PC-3 (cell line): ENCODE results near the gene ATN1. TPM values are rescaled to one million over a fixed set of nuclear protein-coding genes. Genes with fewer than 3 reads are reported as not detected.

Experiments used
- ATAC-seq: fragments of 200-7000 bp; cut with Tn5 transposase; 2 replicates; pipeline ENCODE4 v1.9.1; 2020; ENCODE audit warnings: mild to moderate bottlenecking, moderate library complexity
- BruUV-seq: library from RNA; stranded (reverse); fragments of 400-500 nt; replicated peaks from 2 replicates; lab custom pipeline; 2021; lab: Mats Ljungman, UMichigan
- CTCF ChIA-PET: fragments of 300-600 bp; sonication (Branson Sonifier 250); formaldehyde crosslinking; loops from one replicate; lab custom pipeline; 2022; ENCODE audit warnings: antibody characterized with exemption; lab: Charles Lee
- POLR2A ChIA-PET: fragments of 300-600 bp; sonication (Branson Sonifier 250); formaldehyde crosslinking; loops from one replicate; lab custom pipeline; 2022; ENCODE audit warnings: antibody characterized with exemption; ENCODE audit not compliant: unreplicated experiment; lab: Charles Lee
- DNase-seq: peaks from one replicate; pipeline ENCODE4 v3.0.0-alpha.2; 2015
- H2AFZ ChIP-seq: fragments of 300-600 bp; sonication (generic); 2 replicates; pipeline ENCODE4 v1.6.0; 2016; ENCODE audit warnings: antibody characterized with exemption, low read length
- H3F3A ChIP-seq: fragments of 300-600 bp; sonication (generic); one replicate; pipeline ENCODE4 v1.6.0; 2017; ENCODE audit warnings: antibody characterized with exemption, low read length, control low read depth, mild to moderate bottlenecking; ENCODE audit not compliant: unreplicated experiment
- H3K27ac ChIP-seq: fragments of 300-600 bp; sonication (generic); 2 replicates; pipeline ENCODE4 v1.5.1; 2016; ENCODE audit warnings: mild to moderate bottlenecking, low read length
- H3K27me3 ChIP-seq: fragments of 300-600 bp; sonication (generic); 2 replicates; pipeline ENCODE4 v1.6.1; 2016; ENCODE audit warnings: low read length, mixed read lengths
- H3K36me3 ChIP-seq: fragments of 300-600 bp; sonication (generic); 2 replicates; pipeline ENCODE4 v1.6.1; 2016; ENCODE audit warnings: low read depth, mixed run types, low read length, mixed read lengths
- H3K4me1 ChIP-seq: fragments of 300-600 bp; sonication (generic); 2 replicates; pipeline ENCODE4 v1.5.1; 2016; ENCODE audit warnings: low read length; ENCODE audit not compliant: insufficient read depth
- H3K4me2 ChIP-seq: fragments of 300-600 bp; sonication (generic); 2 replicates; pipeline ENCODE4 v1.6.0; 2016; ENCODE audit warnings: low read length
- H3K4me3 ChIP-seq: fragments of 300-600 bp; sonication (generic); 2 replicates; pipeline ENCODE4 v1.5.1; 2016; ENCODE audit warnings: mild to moderate bottlenecking, low read length, mixed read lengths
- H3K79me2 ChIP-seq: fragments of 300-600 bp; sonication (generic); 2 replicates; pipeline ENCODE4 v1.6.1; 2017; ENCODE audit warnings: low read length, mixed read lengths
- H3K9ac ChIP-seq: fragments of 300-600 bp; sonication (generic); 2 replicates; pipeline ENCODE4 v1.6.0; 2016; ENCODE audit warnings: mild to moderate bottlenecking, low read length
- H3K9me2 ChIP-seq: fragments of 300-600 bp; sonication (generic); replicated peaks from 2 replicates; pipeline ENCODE4 v1.6.1; 2016; ENCODE audit warnings: mixed run types, low read length, mixed read lengths
- H3K9me3 ChIP-seq: fragments of 300-600 bp; sonication (generic); 2 replicates; pipeline ENCODE4 v1.6.1; 2016; ENCODE audit warnings: low read length, mixed read lengths
- H4K20me1 ChIP-seq: fragments of 300-600 bp; sonication (generic); 2 replicates; pipeline ENCODE4 v1.6.1; 2016; ENCODE audit warnings: low read length, mixed read lengths
- EZH2 ChIP-seq: fragments of 300-600 bp; sonication (generic); IDR thresholded peaks from one replicate; pipeline ENCODE4 v1.6.1; 2017; ENCODE audit warnings: antibody characterized with exemption, mild to moderate bottlenecking, low read length; ENCODE audit not compliant: unreplicated experiment
- EZH2phosphoT487 ChIP-seq: fragments of 300-600 bp; sonication (generic); IDR thresholded peaks from 2 replicates; pipeline ENCODE4 v1.6.1; 2018; ENCODE audit warnings: mild to moderate bottlenecking, antibody characterized with exemption, low read length, borderline replicate concordance
- intact Hi-C: fragments of 100-400 bp; cut with micrococcal nuclease; formaldehyde crosslinking; loops from 2 replicates; pipeline ENCODE4 v1.9.0; 2023
- total RNA-seq: library from RNA; depleted of rRNA; stranded (reverse); fragments of >200 nt; gene quantifications from 2 replicates; pipeline ENCODE4 v1.2.3, GENCODE V29; 2014
- TF ChIP-seq, protein P1 (sequence below): fragments of 300-600 bp; sonication (generic); conservative IDR thresholded peaks from 2 replicates; pipeline ENCODE4 v1.5.1; 2017; ENCODE audit warnings: antibody characterized with exemption, low read depth, mild to moderate bottlenecking, low read length

Gene ATN1
- total RNA-seq, 1 experiment from 2014 or later, result 11.6 TPM

DNA sequence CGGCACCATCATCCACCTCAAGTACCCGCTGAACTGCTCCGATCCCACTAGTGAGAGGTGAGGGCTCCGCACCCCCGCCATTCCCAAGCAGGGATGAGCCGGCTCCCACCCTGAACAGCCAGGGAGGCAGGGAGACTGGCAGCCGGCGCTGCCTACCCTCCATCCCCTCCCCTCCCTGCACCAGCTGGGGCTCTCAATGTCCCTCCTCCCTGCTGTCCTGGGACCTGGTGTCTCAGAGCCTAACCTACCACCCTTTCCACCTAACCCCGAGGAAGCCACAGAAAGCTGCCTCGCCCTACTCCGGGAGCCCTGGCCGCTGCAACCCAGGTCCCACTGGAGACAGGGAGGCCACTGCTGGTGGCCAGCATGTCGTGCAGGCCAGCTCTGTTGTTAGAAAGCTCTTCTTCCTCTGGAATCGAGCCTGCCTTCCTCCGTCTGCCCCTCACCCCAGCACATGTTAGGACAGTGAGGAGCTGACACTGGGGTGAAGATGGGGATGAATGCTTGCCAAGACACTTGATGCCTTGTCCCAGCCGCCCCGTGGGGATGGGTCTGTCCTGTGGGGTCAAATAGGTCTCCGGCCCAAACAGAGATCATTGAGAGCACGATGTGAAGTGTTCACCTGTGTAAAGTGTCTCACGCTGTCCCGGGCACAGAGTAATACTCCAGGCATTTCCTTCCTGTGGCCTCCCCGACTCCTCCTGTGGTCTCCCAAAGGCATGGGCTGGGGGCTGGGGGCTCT, 24.5 kb downstream of the ATN1 start:
- no TSS peak for BruUV-seq
- no peak overlapping the region for H3K9ac ChIP-seq
- H3K79me2 ChIP-seq, result no peaks in the 10 kb centered on the region
- H2AFZ ChIP-seq, result no peak overlapping the region
- no peak overlapping the region for H3K4me3 ChIP-seq
- ATAC-seq, result no peak
- ChIA-PET POLR2A (no interaction called here), CTCF (no interaction called here)
- DNase-seq, result no peak
- H3K27ac ChIP-seq, result no peak overlapping the region
- H3K9me3 ChIP-seq, result no peaks in the 10 kb centered on the region
- no peaks in the 10 kb centered on the region for H3F3A ChIP-seq
- H3K36me3 ChIP-seq, result no peaks in the 10 kb centered on the region
- no peaks in the 10 kb centered on the region for H3K9me2 ChIP-seq
- intact Hi-C loops, result no loop called here
- no peak overlapping the region for H3K4me2 ChIP-seq
- H3K4me1 ChIP-seq, result no peaks in the 10 kb centered on the region
- H3K27me3 ChIP-seq, result no peaks in the 10 kb centered on the region
- TF ChIP-seq, protein P1, sequence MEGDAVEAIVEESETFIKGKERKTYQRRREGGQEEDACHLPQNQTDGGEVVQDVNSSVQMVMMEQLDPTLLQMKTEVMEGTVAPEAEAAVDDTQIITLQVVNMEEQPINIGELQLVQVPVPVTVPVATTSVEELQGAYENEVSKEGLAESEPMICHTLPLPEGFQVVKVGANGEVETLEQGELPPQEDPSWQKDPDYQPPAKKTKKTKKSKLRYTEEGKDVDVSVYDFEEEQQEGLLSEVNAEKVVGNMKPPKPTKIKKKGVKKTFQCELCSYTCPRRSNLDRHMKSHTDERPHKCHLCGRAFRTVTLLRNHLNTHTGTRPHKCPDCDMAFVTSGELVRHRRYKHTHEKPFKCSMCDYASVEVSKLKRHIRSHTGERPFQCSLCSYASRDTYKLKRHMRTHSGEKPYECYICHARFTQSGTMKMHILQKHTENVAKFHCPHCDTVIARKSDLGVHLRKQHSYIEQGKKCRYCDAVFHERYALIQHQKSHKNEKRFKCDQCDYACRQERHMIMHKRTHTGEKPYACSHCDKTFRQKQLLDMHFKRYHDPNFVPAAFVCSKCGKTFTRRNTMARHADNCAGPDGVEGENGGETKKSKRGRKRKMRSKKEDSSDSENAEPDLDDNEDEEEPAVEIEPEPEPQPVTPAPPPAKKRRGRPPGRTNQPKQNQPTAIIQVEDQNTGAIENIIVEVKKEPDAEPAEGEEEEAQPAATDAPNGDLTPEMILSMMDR, result no peak
- TF ChIP-seq EZH2phosphoT487 (no peak), EZH2 (no peak)
- H4K20me1 ChIP-seq, result no peaks in the 10 kb centered on the region

DNA sequence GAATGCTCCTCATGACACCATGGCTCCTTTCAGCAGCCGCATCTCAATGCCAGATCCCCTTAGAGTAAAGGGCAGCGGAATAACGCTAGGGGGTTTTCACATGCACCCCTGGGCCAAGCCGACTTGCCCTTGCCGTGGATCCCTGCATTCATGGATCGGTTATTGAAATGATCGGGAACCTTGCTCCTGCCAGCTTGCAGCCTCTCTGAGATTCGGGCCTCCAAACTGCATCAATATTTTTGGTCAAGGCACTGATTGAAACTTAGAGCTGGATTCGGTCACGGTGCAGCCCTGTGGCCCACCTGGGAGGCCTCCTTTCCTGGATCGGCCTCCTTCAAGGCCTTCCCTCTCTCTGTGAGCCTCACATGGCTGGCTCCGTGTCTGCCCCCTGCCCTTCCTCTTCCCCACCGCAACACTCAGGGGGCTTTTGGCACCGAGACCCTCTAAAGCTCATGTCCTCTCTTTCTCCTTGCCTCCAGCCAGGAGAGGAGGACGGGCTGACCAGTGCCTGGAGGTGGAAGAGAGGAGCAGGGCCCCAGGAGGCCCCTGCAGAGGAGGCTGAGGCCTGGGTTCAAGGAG, 25.2 kb downstream of the ATN1 start:
- H3K9me3 ChIP-seq, result no peaks in the 10 kb centered on the region
- no peaks in the 10 kb centered on the region for H3K9me2 ChIP-seq
- H3K4me2 ChIP-seq, result no peak overlapping the region
- no peaks in the 10 kb centered on the region for H4K20me1 ChIP-seq
- ChIA-PET CTCF (no interaction called here), POLR2A (no interaction called here)
- H3K4me1 ChIP-seq, result no peaks in the 10 kb centered on the region
- H3K79me2 ChIP-seq, result no peaks in the 10 kb centered on the region
- intact Hi-C loops, result no loop called here
- BruUV-seq, result no TSS peak
- H3K9ac ChIP-seq, result no peak overlapping the region
- no peaks in the 10 kb centered on the region for H3K27me3 ChIP-seq
- H3F3A ChIP-seq, result no peaks in the 10 kb centered on the region
- TF ChIP-seq, protein P1, result no peak
- no peak for TF ChIP-seq EZH2phosphoT487
- TF ChIP-seq EZH2, result no peak
- ATAC-seq (no peak), DNase-seq (no peak)
- no peak overlapping the region for H3K4me3 ChIP-seq
- no peak overlapping the region for H3K27ac ChIP-seq
- H2AFZ ChIP-seq, result no peak overlapping the region
- no peaks in the 10 kb centered on the region for H3K36me3 ChIP-seq
